Skeletal muscle satellite cell (primary cell): Measurements from ENCODE around the gene HS6ST1.

Experiments used
- H3K27me3 ChIP-seq: 2 replicates; pipeline ENCODE4 v1.7.0; 2013; ENCODE audit warnings: low read length; ENCODE audit not compliant: control insufficient read depth, insufficient read depth
- H3K36me3 ChIP-seq: 2 replicates; pipeline ENCODE4 v1.7.0; 2013; ENCODE audit warnings: mild to moderate bottlenecking, control low read depth, low read length; ENCODE audit not compliant: insufficient read depth
- H3K4me1 ChIP-seq: 2 replicates; pipeline ENCODE4 v1.7.0; 2013; ENCODE audit warnings: low read length; ENCODE audit not compliant: control insufficient read depth, insufficient read depth
- H3K4me2 ChIP-seq: 2 replicates; pipeline ENCODE4 v1.7.0; 2013; ENCODE audit warnings: mild to moderate bottlenecking, low read length
- H3K4me3 ChIP-seq: 2 replicates; pipeline ENCODE4 v1.7.0; 2013; ENCODE audit warnings: low read length
- H3K9ac ChIP-seq: 2 replicates; pipeline ENCODE4 v1.7.0; 2013; ENCODE audit warnings: mild to moderate bottlenecking, low read depth, low read length, moderate library complexity
- H3K9me3 ChIP-seq: replicated peaks from 2 replicates; pipeline ENCODE4 v1.7.0; 2013; ENCODE audit warnings: mild to moderate bottlenecking, control low read depth, low read length

The HS6ST1 gene

GRCh38 chr2:128305555-128306080 is 13.1 kb downstream of the HS6ST1 start:
- Histone ChIP-seq H3K4me1 (peaks cover 38% of the 10 kb centered on the region), H3K9ac (peak overlapping the region; percentile 53), H3K36me3 (no peaks in the 10 kb centered on the region), H3K4me2 (peak overlapping the region; percentile 4), H3K27me3 (no peaks in the 10 kb centered on the region), H3K4me3 (no peak overlapping the region), H3K9me3 (no peaks in the 10 kb centered on the region)

GRCh38 chr2:128304715-128305554 is 13.7 kb downstream of the HS6ST1 start:
- no peaks in the 10 kb centered on the region for H3K27me3 ChIP-seq
- H3K4me2 ChIP-seq = peak overlapping the region; percentile 4
- H3K9ac ChIP-seq = peak overlapping the region; percentile 53
- no peaks in the 10 kb centered on the region for H3K9me3 ChIP-seq
- H3K36me3 ChIP-seq = no peaks in the 10 kb centered on the region
- H3K4me3 ChIP-seq = no peak overlapping the region
- peaks cover 39% of the 10 kb centered on the region for H3K4me1 ChIP-seq

GRCh38 chr2:128304330-128304714 is 14.3 kb downstream of the HS6ST1 start:
- Histone ChIP-seq H3K9ac (no peak overlapping the region), H3K4me2 (no peak overlapping the region), H3K36me3 (no peaks in the 10 kb centered on the region), H3K4me3 (no peak overlapping the region), H3K27me3 (no peaks in the 10 kb centered on the region), H3K4me1 (peaks cover 39% of the 10 kb centered on the region), H3K9me3 (no peaks in the 10 kb centered on the region)

- Histone ChIP-seq H3K4me1 (peaks cover 39% of the 10 kb centered on the region), H3K36me3 (no peaks in the 10 kb centered on the region)
Measured at GRCh38 chr2:128303911-128304310, 14.8 kb downstream of the HS6ST1 start.

GRCh38 chr2:128303095-128303791 is 15.4 kb downstream of the HS6ST1 start:
- Histone ChIP-seq H3K9ac (no peak overlapping the region), H3K27me3 (no peaks in the 10 kb centered on the region), H3K36me3 (no peaks in the 10 kb centered on the region), H3K4me3 (no peak overlapping the region), H3K4me2 (no peak overlapping the region), H3K9me3 (no peaks in the 10 kb centered on the region), H3K4me1 (peaks cover 39% of the 10 kb centered on the region)

More at GRCh38 chr2:128303911-128304310, 14.8 kb downstream of the HS6ST1 start:
- Histone ChIP-seq H3K9me3 (no peaks in the 10 kb centered on the region), H3K27me3 (no peaks in the 10 kb centered on the region), H3K4me2 (no peak overlapping the region), H3K4me3 (no peak overlapping the region), H3K9ac (no peak overlapping the region)

- Histone ChIP-seq H3K4me3 (no peak overlapping the region), H3K36me3 (no peaks in the 10 kb centered on the region), H3K9me3 (no peaks in the 10 kb centered on the region), H3K4me2 (no peak overlapping the region), H3K4me1 (peaks cover 39% of the 10 kb centered on the region), H3K27me3 (no peaks in the 10 kb centered on the region), H3K9ac (no peak overlapping the region)
Measured at GRCh38 chr2:128302744-128303067, 16.0 kb downstream of the HS6ST1 start.

GRCh38 chr2:128302011-128302743 is 16.5 kb downstream of the HS6ST1 start:
- Histone ChIP-seq H3K9me3 (no peaks in the 10 kb centered on the region), H3K36me3 (no peaks in the 10 kb centered on the region), H3K4me1 (peaks cover 39% of the 10 kb centered on the region), H3K4me2 (peak overlapping the region; percentile 36), H3K9ac (no peak overlapping the region), H3K4me3 (no peak overlapping the region), H3K27me3 (no peaks in the 10 kb centered on the region)

- Histone ChIP-seq H3K27me3 (no peaks in the 10 kb centered on the region), H3K4me3 (no peak overlapping the region), H3K4me1 (peaks cover 37% of the 10 kb centered on the region), H3K36me3 (no peaks in the 10 kb centered on the region), H3K9ac (no peak overlapping the region), H3K4me2 (peak overlapping the region; percentile 55), H3K9me3 (no peaks in the 10 kb centered on the region)
Measured at GRCh38 chr2:128301501-128301966, 17.1 kb downstream of the HS6ST1 start.

- H3K27me3 ChIP-seq = no peaks in the 10 kb centered on the region
- no peaks in the 10 kb centered on the region for H3K36me3 ChIP-seq
- no peak overlapping the region for H3K4me3 ChIP-seq
- H3K9ac ChIP-seq = peak overlapping the region; percentile 39
- H3K9me3 ChIP-seq = no peaks in the 10 kb centered on the region
- peak overlapping the region; percentile 55 for H3K4me2 ChIP-seq
- peaks cover 32% of the 10 kb centered on the region for H3K4me1 ChIP-seq
Measured at GRCh38 chr2:128301021-128301420, 17.6 kb downstream of the HS6ST1 start.

- Histone ChIP-seq H3K4me1 (peaks cover 26% of the 10 kb centered on the region), H3K9ac (peak overlapping the region; percentile 39), H3K4me3 (no peak overlapping the region), H3K9me3 (no peaks in the 10 kb centered on the region), H3K36me3 (no peaks in the 10 kb centered on the region), H3K27me3 (no peaks in the 10 kb centered on the region), H3K4me2 (no peak overlapping the region)
Measured at GRCh38 chr2:128300151-128301020, 18.3 kb downstream of the HS6ST1 start.
